COLO668 (cell line): ENCODE data around the gene GTPBP4.
"Not testable (repeated sequence)": the region's sequence is repeated elsewhere in the genome, so short reads cannot be mapped to it uniquely, and the experiment has no call there.

Experiments used
- DNase-seq: peaks from one replicate; lab custom pipeline; 2025; ENCODE audit not compliant: unreplicated experiment; lab: John Stamatoyannopoulos, UW

Gene GTPBP4

DNA sequence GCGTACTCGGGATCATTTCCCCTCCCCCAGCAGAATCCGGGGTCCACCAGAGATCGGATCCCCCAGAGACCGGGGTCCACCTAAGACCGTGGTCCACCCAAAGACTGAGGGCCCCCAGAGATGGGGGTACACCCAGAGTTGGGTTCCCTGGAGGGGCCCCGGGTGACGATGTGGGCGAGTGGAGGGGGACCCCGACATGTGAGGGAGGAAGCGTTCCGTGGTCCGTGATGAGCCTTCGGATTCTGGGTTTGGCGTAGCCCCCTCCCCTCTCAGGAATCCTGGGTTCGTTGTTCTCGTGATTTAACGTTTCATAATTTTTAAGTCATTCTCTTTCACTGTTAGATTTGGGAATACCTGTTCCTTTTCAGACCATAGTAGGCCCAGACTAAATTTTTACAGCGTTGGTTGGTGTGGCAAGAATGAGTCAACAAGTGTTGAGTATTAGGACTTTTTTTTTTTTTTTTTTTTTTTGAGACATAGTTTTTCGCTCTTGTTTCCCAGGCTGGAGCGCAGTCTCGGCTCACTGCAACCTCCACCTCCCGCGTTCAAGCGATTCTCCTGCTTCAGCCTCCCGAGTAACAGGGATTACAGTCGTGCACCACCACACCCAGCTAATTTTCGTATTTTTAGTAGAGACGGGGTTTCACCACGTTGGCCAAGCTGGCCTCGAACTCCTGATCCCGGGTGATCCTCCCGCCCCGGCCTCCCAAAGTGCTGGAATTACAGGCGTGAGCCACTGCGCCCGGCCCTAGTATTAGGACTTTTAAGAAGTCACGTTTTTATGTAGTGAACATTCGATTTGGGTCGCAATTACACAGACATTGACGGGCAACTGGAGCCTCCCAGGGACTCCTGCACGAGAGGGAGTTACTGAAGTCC, 672 bp downstream of the GTPBP4 start:
- no peak for DNase-seq

- no peak for DNase-seq
These were observed 2.6 kb downstream of the GTPBP4 start for GRCh38 chr10:990808-991207.

- DNase-seq: no peak
These were observed 4.2 kb downstream of the GTPBP4 start for GRCh38 chr10:992467-992866.

DNA sequence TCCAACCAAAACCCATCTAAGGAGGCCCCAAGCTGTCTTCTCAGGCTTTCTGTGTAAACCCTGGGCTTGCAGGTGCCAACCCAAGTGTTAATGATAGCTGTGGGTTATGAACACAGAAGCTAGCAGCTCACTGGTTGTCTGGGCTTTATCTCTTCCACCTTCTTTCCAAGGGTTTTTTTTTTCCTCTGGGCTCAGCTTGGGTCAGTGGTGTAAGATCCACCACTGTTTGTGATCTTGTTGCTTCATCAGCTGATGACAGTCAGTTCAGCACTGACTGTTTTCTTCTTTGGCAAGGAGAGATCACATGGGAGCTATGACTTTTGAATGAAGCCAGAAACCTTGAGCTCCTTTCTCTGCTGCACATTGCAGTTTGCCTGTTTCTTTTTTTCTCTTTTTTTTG, 4.6 kb downstream of the GTPBP4 start:
- no peak for DNase-seq

GRCh38 chr10:994836-995558, 6.8 kb downstream of the GTPBP4 start:
- DNase-seq: no peak

DNA sequence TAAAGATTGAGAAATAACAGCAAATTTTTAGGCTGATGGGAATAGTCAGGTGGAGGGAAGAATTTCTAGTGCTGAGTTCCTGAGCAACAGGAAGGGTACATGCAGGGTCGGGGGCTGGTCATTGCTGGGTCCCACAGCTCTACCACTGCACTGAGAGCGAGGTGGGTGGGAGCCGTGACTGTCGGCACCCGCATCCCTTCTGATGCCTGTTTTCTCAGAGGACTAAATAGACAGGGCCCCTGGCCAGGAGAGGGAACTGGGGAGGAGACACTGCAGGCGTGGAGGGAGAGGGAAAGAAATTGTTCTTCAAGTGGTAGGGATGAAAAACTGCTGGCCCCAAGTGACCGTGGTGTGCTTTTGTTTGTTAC, 7.3 kb downstream of the GTPBP4 start:
- no peak for DNase-seq

GRCh38 chr10:996031-996430, 7.8 kb downstream of the GTPBP4 start:
- DNase-seq: no peak

- no peak for DNase-seq
These were observed 9.2 kb downstream of the GTPBP4 start for GRCh38 chr10:997266-998022.

DNA sequence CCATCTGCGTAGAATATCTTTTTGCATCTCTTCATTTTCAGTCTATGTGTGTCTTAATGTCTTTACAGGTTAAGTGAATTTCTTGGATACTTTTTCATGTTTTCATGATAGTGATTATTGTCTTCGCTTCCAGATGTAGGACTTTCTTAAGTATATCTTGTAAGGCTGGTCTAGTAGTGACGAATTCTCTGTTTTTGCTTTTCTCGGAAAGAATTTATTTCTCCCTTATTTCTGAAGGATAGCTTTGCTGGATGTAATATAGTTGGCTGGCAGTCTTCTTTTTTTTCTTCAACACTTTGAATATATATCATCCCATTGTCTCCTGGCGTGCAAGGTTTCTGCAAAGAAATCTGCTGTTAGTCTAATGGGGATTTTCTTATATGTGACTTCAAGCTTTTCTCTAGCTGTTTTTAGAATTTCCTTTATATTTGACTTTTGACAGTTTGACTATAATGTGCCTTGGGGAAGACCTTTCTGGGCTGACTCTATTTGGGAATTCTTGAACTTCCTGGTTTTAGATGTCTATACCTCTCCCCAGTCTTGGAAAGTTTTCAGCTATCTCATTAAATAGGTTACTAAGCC, 14.3 kb downstream of the GTPBP4 start:
- no peak for DNase-seq

GRCh38 chr10:1003884-1004670, 15.8 kb downstream of the GTPBP4 start:
- DNase-seq: no peak

GRCh38 chr10:1006573-1006972, 18.3 kb downstream of the GTPBP4 start:
- no peak for DNase-seq

- DNase-seq: no peak
These were observed 19.3 kb downstream of the GTPBP4 start for GRCh38 chr10:1007583-1007982.

DNA sequence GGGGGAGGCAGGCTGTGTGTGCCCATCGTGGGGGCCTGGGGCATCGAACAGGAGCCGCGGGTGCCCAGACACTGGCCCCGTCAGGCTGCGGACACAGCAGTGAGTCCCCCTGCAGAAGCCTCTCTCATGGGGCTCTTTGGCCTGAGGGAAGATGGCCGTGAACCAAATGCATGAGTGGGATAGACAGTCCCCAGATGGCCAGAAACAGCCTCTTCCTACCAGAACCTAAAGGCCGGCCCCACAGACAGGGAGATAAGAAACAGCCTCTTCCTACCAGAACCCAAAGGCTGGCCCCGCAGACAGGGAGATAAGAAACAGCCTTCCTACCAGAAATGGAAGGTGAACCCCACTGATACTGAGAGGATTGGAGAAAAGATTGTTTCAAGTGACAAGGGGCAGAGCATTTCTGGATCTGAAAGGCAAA, 20.8 kb downstream of the GTPBP4 start:
- DNase-seq: no peak

DNA sequence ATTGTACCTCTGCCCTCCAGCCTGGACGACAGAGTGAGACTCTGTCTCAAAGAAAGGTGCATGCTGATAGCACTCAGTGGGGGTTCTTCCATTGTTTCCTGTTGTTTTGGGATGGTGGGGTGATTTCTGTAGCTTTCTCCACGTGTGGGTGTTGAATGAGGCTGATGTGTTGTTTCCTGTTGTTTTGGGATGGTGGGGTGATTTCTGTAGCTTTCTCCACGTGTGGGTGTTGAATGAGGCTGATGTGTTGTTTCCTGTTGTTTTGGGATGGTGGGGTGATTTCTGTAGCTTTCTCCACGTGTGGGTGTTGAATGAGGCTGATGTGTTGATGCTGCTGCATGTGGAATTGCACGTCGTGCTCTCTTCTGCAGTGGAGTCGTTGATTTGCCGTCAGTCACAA, 21.7 kb downstream of the GTPBP4 start:
- DNase-seq: not testable (repeated sequence)

DNA sequence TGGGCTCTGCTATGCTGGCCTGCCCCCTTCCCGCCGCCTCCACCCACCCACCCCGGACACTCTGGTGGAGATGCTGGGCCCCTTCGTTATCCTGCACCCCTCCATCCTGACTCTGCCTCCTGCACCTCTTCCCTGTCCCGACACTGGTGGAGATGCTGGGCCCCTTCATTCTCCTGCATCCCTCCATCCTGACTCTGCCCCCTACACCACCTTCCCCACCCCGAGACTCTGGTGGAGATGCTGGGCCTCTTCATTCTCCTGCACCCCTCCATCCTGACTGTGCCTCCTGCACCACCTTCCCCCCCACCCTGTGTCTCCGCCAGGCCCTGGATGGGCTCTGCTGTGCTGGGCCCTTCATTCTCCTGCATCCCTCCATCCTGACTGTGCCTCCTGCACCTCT, 22.5 kb downstream of the GTPBP4 start:
- DNase-seq: no peak

- no peak for DNase-seq
These were observed 23.5 kb downstream of the GTPBP4 start for GRCh38 chr10:1011696-1012095.

DNA sequence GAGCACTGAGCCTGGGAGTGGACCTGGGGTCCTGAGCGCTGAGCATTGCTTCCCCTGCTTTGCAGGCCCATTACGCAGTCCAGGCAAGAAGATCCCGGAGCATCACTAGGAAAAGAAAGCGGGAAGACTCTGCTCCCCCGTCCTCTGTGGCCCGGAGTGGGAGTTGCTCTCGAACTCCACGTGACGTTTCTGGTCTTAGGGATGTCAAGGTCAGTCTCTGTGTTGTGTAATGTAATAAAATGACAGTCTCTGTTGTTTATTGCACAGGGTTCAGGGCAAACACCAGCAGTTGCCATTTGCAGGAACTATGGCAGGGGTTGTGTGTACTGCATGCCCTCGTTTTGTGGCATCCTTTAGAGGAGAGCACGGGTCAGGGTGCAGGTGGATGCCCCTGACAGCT, 27.5 kb downstream of the GTPBP4 start:
- DNase-seq: no peak

GRCh38 chr10:1019362-1019761, 31.1 kb downstream of the GTPBP4 start:
- DNase-seq: no peak

GRCh38 chr10:1020460-1020859, 32.2 kb downstream of the GTPBP4 start:
- no peak for DNase-seq

DNA sequence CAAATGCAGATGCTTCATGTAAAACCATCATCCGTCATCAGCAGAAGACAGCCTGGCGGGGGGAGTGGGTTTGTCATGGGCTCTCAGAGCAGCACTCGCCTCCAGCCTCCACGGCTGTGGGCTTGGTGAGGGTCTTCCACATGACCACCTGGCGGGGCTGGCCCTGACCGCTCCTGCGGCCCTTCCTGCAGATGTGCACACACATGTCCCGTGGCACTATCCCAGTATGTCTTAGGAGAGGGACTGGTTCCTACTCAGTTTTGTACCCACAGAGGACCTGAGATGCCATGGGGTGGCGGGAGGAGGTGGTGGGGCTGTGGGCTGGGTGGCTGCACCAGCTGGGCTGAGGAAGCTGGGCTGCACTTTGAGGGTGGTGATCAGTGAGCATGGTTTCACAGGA, 32.7 kb downstream of the GTPBP4 start:
- no peak for DNase-seq

GRCh38 chr10:1022413-1022812, 34.2 kb downstream of the GTPBP4 start:
- no peak for DNase-seq
